Endothelial cell of umbilical vein (primary cell): ENCODE measurements around the gene SH3RF1. TPM values are rescaled to one million over a fixed set of nuclear protein-coding genes. Genes with fewer than 3 reads are reported as not detected.

Experiments used
- BruUV-seq: library from RNA; stranded (reverse); fragments of 400-500 nt; replicated peaks from 2 replicates; lab custom pipeline; 2021; lab: Mats Ljungman, UMichigan
- CTCF ChIA-PET: fragments of 300-600, 350-600 bp; sonication (Branson Sonifier 250); formaldehyde crosslinking; loops from one replicate; lab custom pipeline; 2021; ENCODE audit warnings: antibody characterized with exemption, inconsistent platforms; lab: Charles Lee
- POLR2A ChIA-PET: fragments of 300-600, 350-600 bp; sonication (Branson Sonifier 250); formaldehyde crosslinking; loops from one replicate; lab custom pipeline; 2021; ENCODE audit warnings: antibody characterized with exemption, inconsistent platforms; lab: Charles Lee
- DNase-seq: peaks from one replicate; pipeline ENCODE4 v3.0.0-alpha.2; 2011; ENCODE audit warnings: low read depth, low spot score
- FAIRE-seq: peaks from 2 replicates; lab custom pipeline; 2011; peaks lifted over from hg19 to GRCh38; lab: Jason Lieb, UNC
- H2AFZ ChIP-seq: 2 replicates; pipeline ENCODE4 v1.6.0; 2012; ENCODE audit warnings: low read depth, low read length, control low read depth, inconsistent platforms
- H3K27ac ChIP-seq: 2 replicates; pipeline ENCODE4 v1.5.1; 2011; ENCODE audit warnings: low read depth, mild to moderate bottlenecking, control low read depth, low read length, moderate library complexity; ENCODE audit not compliant: insufficient read depth
- H3K27me3 ChIP-seq, 2 experiments: 2 replicates each; pipeline versions ENCODE4 v1.6.0 to v1.6.1; 2011; ENCODE audit warnings: low read length in 2 of 2, mixed read lengths in 1 of 2; ENCODE audit not compliant: control insufficient read depth in 2 of 2, insufficient read depth in 2 of 2
- H3K36me3 ChIP-seq, 2 experiments: 2 replicates in 1 of 2; 3 replicates in 1 of 2; pipeline ENCODE4 v1.5.1; 2011; ENCODE audit warnings: low read length in 2 of 2, mild to moderate bottlenecking in 1 of 2, moderate library complexity in 1 of 2; ENCODE audit not compliant: control insufficient read depth in 2 of 2, insufficient read depth in 2 of 2; ENCODE audit errors: extremely low read depth in 1 of 2
- H3K4me1 ChIP-seq: 3 replicates; pipeline ENCODE4 v1.5.1; 2011; ENCODE audit warnings: mild to moderate bottlenecking, low read length; ENCODE audit not compliant: control insufficient read depth, insufficient read depth; ENCODE audit errors: extremely low read depth
- H3K4me2 ChIP-seq: 2 replicates; pipeline ENCODE4 v1.6.1; 2011; ENCODE audit warnings: low read length, control low read depth, mixed read lengths; ENCODE audit not compliant: insufficient read depth
- H3K4me3 ChIP-seq, 3 experiments: fragments of 200-600 bp in 1 of 3; sonication (generic), shearing (Covaris generic) in 1 of 3; replicated peaks in 1 of 3; 2 replicates each; pipeline ENCODE4 v1.5.1; 2011 to 2016; ENCODE audit warnings: control low read depth in 3 of 3, low read length in 3 of 3, mild to moderate bottlenecking in 2 of 3, inconsistent platforms in 1 of 3, low read depth in 1 of 3, moderate library complexity in 1 of 3; ENCODE audit not compliant: insufficient read depth in 1 of 3
- H3K79me2 ChIP-seq: 2 replicates; pipeline ENCODE4 v1.6.0; 2012; ENCODE audit warnings: low read length, inconsistent platforms; ENCODE audit not compliant: control insufficient read depth, insufficient read depth
- H3K9ac ChIP-seq: replicated peaks from 2 replicates; pipeline ENCODE3; 2011; ENCODE audit warnings: low read length, control low read depth; ENCODE audit not compliant: insufficient read depth; ENCODE audit errors: extremely low read depth
- H3K9me1 ChIP-seq: replicated peaks from 3 replicates; pipeline ENCODE4 v1.6.0; 2011; ENCODE audit warnings: mild to moderate bottlenecking, low read length; ENCODE audit not compliant: control insufficient read depth, insufficient read depth; ENCODE audit errors: extremely low read depth
- H3K9me3 ChIP-seq: replicated peaks from 2 replicates; pipeline ENCODE4 v1.5.1; 2012; ENCODE audit warnings: low read length, inconsistent platforms; ENCODE audit not compliant: control insufficient read depth, insufficient read depth
- H4K20me1 ChIP-seq: replicated peaks from 2 replicates; pipeline ENCODE3; 2011; ENCODE audit warnings: mild to moderate bottlenecking, low read length; ENCODE audit not compliant: control insufficient read depth, insufficient read depth; ENCODE audit errors: extremely low read depth
- EZH2 ChIP-seq: IDR thresholded peaks from 2 replicates; pipeline ENCODE4 v1.6.1; 2012; ENCODE audit warnings: borderline replicate concordance, low read depth, mild to moderate bottlenecking, moderate library complexity, low read length, inconsistent platforms; ENCODE audit not compliant: severe bottlenecking
- FOS ChIP-seq: IDR thresholded peaks from 2 replicates; pipeline ENCODE4 v1.6.1; 2011; ENCODE audit warnings: mild to moderate bottlenecking, low read length, moderate library complexity, borderline replicate concordance; ENCODE audit not compliant: insufficient read depth
- GATA2 ChIP-seq: IDR thresholded peaks from 2 replicates; pipeline ENCODE4 v1.7.0; 2011; ENCODE audit warnings: low read depth, mild to moderate bottlenecking, moderate library complexity, mixed read lengths, low read length; ENCODE audit not compliant: insufficient read length, insufficient read depth
- JUN ChIP-seq: IDR thresholded peaks from 2 replicates; pipeline ENCODE4 v1.6.1; 2011; ENCODE audit warnings: borderline replicate concordance, low read depth; ENCODE audit not compliant: insufficient read length, insufficient read depth
- MAX ChIP-seq: IDR thresholded peaks from 2 replicates; pipeline ENCODE4 v1.6.1; 2011; ENCODE audit not compliant: insufficient read depth, insufficient read length
- MYC ChIP-seq: IDR thresholded peaks from one replicate; pipeline ENCODE4 v1.6.1; 2011; ENCODE audit warnings: mild to moderate bottlenecking, low read depth, low read length
- POLR2A ChIP-seq: IDR thresholded peaks from 2 replicates; pipeline ENCODE4 v1.6.1; 2012; ENCODE audit warnings: low read depth, mild to moderate bottlenecking, control low read depth, low read length
- POLR2AphosphoS5 ChIP-seq: IDR thresholded peaks from 2 replicates; pipeline ENCODE4 v1.6.1; 2012; ENCODE audit warnings: low read depth, mild to moderate bottlenecking, control low read depth, low read length, moderate library complexity; ENCODE audit not compliant: insufficient read depth
- dilution Hi-C: fragments of 300-500 bp; cut with MboI; formaldehyde crosslinking; loops from one replicate; pipeline ENCODE4 v1.15.0; 2019; ENCODE audit warnings: low sequenced_read_pairs; ENCODE audit not compliant: extremely low pct_ligation_motif_present
- intact Hi-C: fragments of 100-400 bp; cut with micrococcal nuclease; formaldehyde crosslinking; loops from one replicate; pipeline ENCODE4 v1.10.0; 2022
- polyA plus RNA-seq, 4 experiments: library from polyadenylated mRNA; depleted of rRNA in 3 of 4; stranded (reverse) in 3 of 4; unstranded in 1 of 4; fragments of >200 nt; gene quantifications; 2 replicates each; pipeline versions ENCODE4 v1.2.1 to v1.2.3, GENCODE V29; 2011 to 2012; ENCODE audit warnings: missing spikeins in 1 of 4
- total RNA-seq: library from RNA; stranded (reverse); gene quantifications from 2 replicates; pipeline ENCODE4 v1.2.3, GENCODE V29; 2021
- TF ChIP-seq, protein P1 (sequence below), 2 donors: IDR thresholded peaks; 1 replicate in 1 of 2; 2 replicates in 1 of 2; pipeline ENCODE4 v1.5.1; 2011; ENCODE audit warnings: low read length in 2 of 2, mild to moderate bottlenecking in 2 of 2, moderate library complexity in 2 of 2, control low read depth in 1 of 2, inconsistent platforms in 1 of 2, low read depth in 1 of 2; ENCODE audit not compliant: insufficient read depth in 1 of 2; ENCODE audit errors: extremely low read depth in 1 of 2

SH3RF1 gene
- total and polyA plus RNA-seq, 2 donors (not counting 3 experiments of a cell fraction or from before 2014, with no cell fraction given), result 16.2 to 24.9 TPM

- dilution Hi-C loops, result no loop called here
- POLR2A ChIA-PET, result no interaction called here
- FAIRE-seq (no peak), DNase-seq (no peak)
- Histone ChIP-seq H3K79me2 (peaks cover 16% of the 10 kb centered on the region), H2AFZ (no peak overlapping the region), H3K4me3 (no peak overlapping the region), H3K4me2 (no peak overlapping the region), H3K9me1 (no peaks in the 10 kb centered on the region), H3K27ac (no peak overlapping the region), H4K20me1 (no peaks in the 10 kb centered on the region), H3K27me3 (no peaks in the 10 kb centered on the region), H3K9me3 (no peaks in the 10 kb centered on the region), H3K4me1 (peaks cover 30% of the 10 kb centered on the region), H3K36me3 (peaks cover 2 to 5% of the 10 kb centered on the region in 2 experiments), H3K9ac (no peak overlapping the region)
- no TSS peak for BruUV-seq
- CTCF ChIA-PET, result interaction anchor here (1.4 to 2.1 kb wide), 3 partner anchors 23 to 347 kb away, joined by 4 to 7 read pairs (median 6); no protein-coding TSS in a partner anchor
- intact Hi-C loops, result no loop called here
- TF ChIP-seq JUN (no peak), EZH2 (no peak), MYC (no peak), POLR2AphosphoS5 (no peak), MAX (no peak)
These were observed 131.7 kb downstream of the SH3RF1 start for GRCh38 chr4:169139021-169139420.

- no TSS peak for BruUV-seq
- CTCF ChIA-PET, result interaction anchor here (1.0 to 2.0 kb wide), 10 partner anchors 9 to 356 kb away, joined by 3 to 8 read pairs (median 4); no protein-coding TSS in a partner anchor
These were observed 133.2 kb downstream of the SH3RF1 start for GRCh38 chr4:169137558-169137920.

More at GRCh38 chr4:169137558-169137920, 133.2 kb downstream of the SH3RF1 start:
- Histone ChIP-seq H3K27me3 (no peaks in the 10 kb centered on the region), H2AFZ (no peak overlapping the region), H3K36me3 (peaks cover 2 to 5% of the 10 kb centered on the region in 2 experiments), H3K9ac (peak overlapping the region; percentile 9), H3K4me3 (peak overlapping the region in 1 of 3 experiments; percentile 23), H3K79me2 (peaks cover 16% of the 10 kb centered on the region), H3K4me2 (peak overlapping the region; percentile 86), H4K20me1 (no peaks in the 10 kb centered on the region), H3K9me1 (no peaks in the 10 kb centered on the region), H3K9me3 (no peaks in the 10 kb centered on the region), H3K27ac (peak overlapping the region; percentile 69), H3K4me1 (peaks cover 30% of the 10 kb centered on the region)
- peak; percentile 74 for DNase-seq
- TF ChIP-seq JUN (no peak), POLR2A (no peak), MAX (no peak), FOS (no peak), EZH2 (no peak), POLR2AphosphoS5 (no peak), MYC (no peak), GATA2 (no peak)
- TF ChIP-seq, protein P1, sequence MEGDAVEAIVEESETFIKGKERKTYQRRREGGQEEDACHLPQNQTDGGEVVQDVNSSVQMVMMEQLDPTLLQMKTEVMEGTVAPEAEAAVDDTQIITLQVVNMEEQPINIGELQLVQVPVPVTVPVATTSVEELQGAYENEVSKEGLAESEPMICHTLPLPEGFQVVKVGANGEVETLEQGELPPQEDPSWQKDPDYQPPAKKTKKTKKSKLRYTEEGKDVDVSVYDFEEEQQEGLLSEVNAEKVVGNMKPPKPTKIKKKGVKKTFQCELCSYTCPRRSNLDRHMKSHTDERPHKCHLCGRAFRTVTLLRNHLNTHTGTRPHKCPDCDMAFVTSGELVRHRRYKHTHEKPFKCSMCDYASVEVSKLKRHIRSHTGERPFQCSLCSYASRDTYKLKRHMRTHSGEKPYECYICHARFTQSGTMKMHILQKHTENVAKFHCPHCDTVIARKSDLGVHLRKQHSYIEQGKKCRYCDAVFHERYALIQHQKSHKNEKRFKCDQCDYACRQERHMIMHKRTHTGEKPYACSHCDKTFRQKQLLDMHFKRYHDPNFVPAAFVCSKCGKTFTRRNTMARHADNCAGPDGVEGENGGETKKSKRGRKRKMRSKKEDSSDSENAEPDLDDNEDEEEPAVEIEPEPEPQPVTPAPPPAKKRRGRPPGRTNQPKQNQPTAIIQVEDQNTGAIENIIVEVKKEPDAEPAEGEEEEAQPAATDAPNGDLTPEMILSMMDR (IDR thresholded peaks at IDR 0.05; ENCODE audit: extremely low read depth in 1 of 2, insufficient read depth in 1 of 2, low read depth in 1 of 2, low read length in 2 of 2), result no peak
- dilution Hi-C loops, result no loop called here
- FAIRE-seq, result no peak
- intact Hi-C loops, result loop anchor here (2.0 kb wide), 1 partner anchor 21 kb away; no protein-coding TSS in a partner anchor
- POLR2A ChIA-PET, result no interaction called here
